Astrocyte of the cerebellum (primary cell): ENCODE measurements around the gene CPA3.

Source experiments
- DNase-seq: peaks from one replicate; pipeline ENCODE4 v3.0.0-alpha.2; 2011; ENCODE audit warnings: low read depth
- H3K4me3 ChIP-seq: 2 replicates; pipeline ENCODE4 v1.5.1; 2011; ENCODE audit warnings: mild to moderate bottlenecking, low read depth, low read length, moderate library complexity
- CTCF ChIP-seq: IDR thresholded peaks from 2 replicates; pipeline ENCODE4 v1.5.1; 2012; ENCODE audit warnings: low read length, low read depth, moderate library complexity, mild to moderate bottlenecking; ENCODE audit errors: missing control alignments
- in situ Hi-C: cut with HindIII; loops from 2 replicates; pipeline ENCODE4 v1.10.0; 2017; ENCODE audit warnings: low sequenced_read_pairs

CPA3 gene

GRCh38 chr3:148931574-148931973 is 66.5 kb downstream of the CPA3 start:
- no peak overlapping the region for H3K4me3 ChIP-seq
- no peak for DNase-seq
- in situ Hi-C loops, result no loop called here
- TF ChIP-seq CTCF, result no peak

- DNase-seq, result no peak
- TF ChIP-seq CTCF, result no peak
- H3K4me3 ChIP-seq, result no peak overlapping the region
- in situ Hi-C loops, result no loop called here
These were observed 67.9 kb downstream of the CPA3 start for GRCh38 chr3:148932972-148933371.

- in situ Hi-C loops, result no loop called here
- TF ChIP-seq CTCF, result no peak
- no peak overlapping the region for H3K4me3 ChIP-seq
- no peak for DNase-seq
These were observed 72.6 kb downstream of the CPA3 start for GRCh38 chr3:148937467-148938255.

- in situ Hi-C loops, result no loop called here
- no peak overlapping the region for H3K4me3 ChIP-seq
- DNase-seq, result no peak
- TF ChIP-seq CTCF, result no peak
These were observed 73.2 kb downstream of the CPA3 start for GRCh38 chr3:148938306-148938705.

GRCh38 chr3:148938936-148939335 is 73.8 kb downstream of the CPA3 start:
- no peak for TF ChIP-seq CTCF
- in situ Hi-C loops, result no loop called here
- DNase-seq, result no peak
- no peak overlapping the region for H3K4me3 ChIP-seq

- no peak for DNase-seq
- no peak for TF ChIP-seq CTCF
- in situ Hi-C loops, result no loop called here
- no peak overlapping the region for H3K4me3 ChIP-seq
These were observed 75.9 kb downstream of the CPA3 start for GRCh38 chr3:148940983-148941382.
